SK-N-SH (cell line): ENCODE results near the gene GJB1.

ENCODE experiments used
- CHD2 ChIP-seq: fragments of 150-350 bp; IDR thresholded peaks from 2 replicates; pipeline ENCODE4 v1.6.1; 2018; ENCODE audit warnings: low read length; ENCODE audit not compliant: partially characterized antibody
- ELF1 ChIP-seq: IDR thresholded peaks from 2 replicates; pipeline ENCODE4 v1.4.0; 2012
- FOXM1 ChIP-seq: IDR thresholded peaks from 2 replicates; pipeline ENCODE4 v1.4.0; 2012; ENCODE audit warnings: low read depth, mild to moderate bottlenecking
- REST ChIP-seq: IDR thresholded peaks from 2 replicates; pipeline ENCODE4 v1.6.1; 2012; ENCODE audit warnings: mild to moderate bottlenecking, low read depth, low read length, moderate library complexity
- YY1 ChIP-seq: IDR thresholded peaks from 2 replicates; pipeline ENCODE4 v1.4.0; 2012; ENCODE audit warnings: low read depth, mild to moderate bottlenecking
- TF ChIP-seq, protein P1 (sequence below): fragments of 200-600 bp; sonication (generic); IDR thresholded peaks from 2 replicates; pipeline ENCODE4 v1.6.1; 2017; ENCODE audit warnings: antibody characterized with exemption, mild to moderate bottlenecking, moderate library complexity

DNA sequence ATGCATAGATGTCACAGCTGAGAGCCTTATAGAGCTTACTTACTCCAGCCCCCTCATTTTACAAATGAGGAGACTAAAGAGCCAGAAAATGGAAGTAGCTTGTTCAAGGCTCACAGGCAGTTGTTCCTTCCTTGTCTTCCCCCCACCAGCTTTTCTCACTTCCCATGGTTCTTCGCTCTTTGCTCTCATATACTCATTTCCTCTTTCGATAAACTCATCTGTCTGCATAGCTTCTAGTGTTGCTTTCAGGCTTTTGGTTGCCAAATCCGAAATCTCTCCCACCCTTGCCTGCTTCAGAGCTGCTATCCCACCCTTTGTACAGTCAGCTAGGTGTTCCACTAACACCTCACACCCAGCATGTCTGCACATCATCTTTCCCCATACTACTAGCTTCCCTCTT is 25.0 kb upstream of the GJB1 start:
- TF ChIP-seq, protein P1, sequence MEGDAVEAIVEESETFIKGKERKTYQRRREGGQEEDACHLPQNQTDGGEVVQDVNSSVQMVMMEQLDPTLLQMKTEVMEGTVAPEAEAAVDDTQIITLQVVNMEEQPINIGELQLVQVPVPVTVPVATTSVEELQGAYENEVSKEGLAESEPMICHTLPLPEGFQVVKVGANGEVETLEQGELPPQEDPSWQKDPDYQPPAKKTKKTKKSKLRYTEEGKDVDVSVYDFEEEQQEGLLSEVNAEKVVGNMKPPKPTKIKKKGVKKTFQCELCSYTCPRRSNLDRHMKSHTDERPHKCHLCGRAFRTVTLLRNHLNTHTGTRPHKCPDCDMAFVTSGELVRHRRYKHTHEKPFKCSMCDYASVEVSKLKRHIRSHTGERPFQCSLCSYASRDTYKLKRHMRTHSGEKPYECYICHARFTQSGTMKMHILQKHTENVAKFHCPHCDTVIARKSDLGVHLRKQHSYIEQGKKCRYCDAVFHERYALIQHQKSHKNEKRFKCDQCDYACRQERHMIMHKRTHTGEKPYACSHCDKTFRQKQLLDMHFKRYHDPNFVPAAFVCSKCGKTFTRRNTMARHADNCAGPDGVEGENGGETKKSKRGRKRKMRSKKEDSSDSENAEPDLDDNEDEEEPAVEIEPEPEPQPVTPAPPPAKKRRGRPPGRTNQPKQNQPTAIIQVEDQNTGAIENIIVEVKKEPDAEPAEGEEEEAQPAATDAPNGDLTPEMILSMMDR = no peak
- TF ChIP-seq CHD2 (no peak), ELF1 (no peak), YY1 (no peak), REST (no peak), FOXM1 (no peak)
